GM12864 (cell line): ENCODE results near the gene AACS.

ENCODE experiments used
- DNase-seq: peaks from one replicate; pipeline ENCODE4 v3.0.0-alpha.2; 2011; ENCODE audit warnings: low read depth
- H3K4me3 ChIP-seq: 2 replicates; pipeline ENCODE4 v1.5.1; 2011; ENCODE audit warnings: mild to moderate bottlenecking, low read depth, low read length, control low read depth
- TF ChIP-seq, protein P1 (sequence below): IDR thresholded peaks from 2 replicates; pipeline ENCODE4 v1.5.1; 2011; ENCODE audit warnings: low read depth, mild to moderate bottlenecking, moderate library complexity, low read length, control low read depth, inconsistent platforms; ENCODE audit errors: missing control alignments

The AACS gene

GRCh38 chr12:125132698-125133400 lies 67.6 kb downstream of the AACS start:
- no peak for DNase-seq
- TF ChIP-seq, protein P1, sequence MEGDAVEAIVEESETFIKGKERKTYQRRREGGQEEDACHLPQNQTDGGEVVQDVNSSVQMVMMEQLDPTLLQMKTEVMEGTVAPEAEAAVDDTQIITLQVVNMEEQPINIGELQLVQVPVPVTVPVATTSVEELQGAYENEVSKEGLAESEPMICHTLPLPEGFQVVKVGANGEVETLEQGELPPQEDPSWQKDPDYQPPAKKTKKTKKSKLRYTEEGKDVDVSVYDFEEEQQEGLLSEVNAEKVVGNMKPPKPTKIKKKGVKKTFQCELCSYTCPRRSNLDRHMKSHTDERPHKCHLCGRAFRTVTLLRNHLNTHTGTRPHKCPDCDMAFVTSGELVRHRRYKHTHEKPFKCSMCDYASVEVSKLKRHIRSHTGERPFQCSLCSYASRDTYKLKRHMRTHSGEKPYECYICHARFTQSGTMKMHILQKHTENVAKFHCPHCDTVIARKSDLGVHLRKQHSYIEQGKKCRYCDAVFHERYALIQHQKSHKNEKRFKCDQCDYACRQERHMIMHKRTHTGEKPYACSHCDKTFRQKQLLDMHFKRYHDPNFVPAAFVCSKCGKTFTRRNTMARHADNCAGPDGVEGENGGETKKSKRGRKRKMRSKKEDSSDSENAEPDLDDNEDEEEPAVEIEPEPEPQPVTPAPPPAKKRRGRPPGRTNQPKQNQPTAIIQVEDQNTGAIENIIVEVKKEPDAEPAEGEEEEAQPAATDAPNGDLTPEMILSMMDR, result no peak

GRCh38 chr12:125133616-125134015 lies 68.4 kb downstream of the AACS start:
- TF ChIP-seq, protein P1, result no peak
- H3K4me3 ChIP-seq, result no peak overlapping the region
- no peak for DNase-seq

More at GRCh38 chr12:125132698-125133400, 67.6 kb downstream of the AACS start:
- H3K4me3 ChIP-seq, result no peak overlapping the region

DNA sequence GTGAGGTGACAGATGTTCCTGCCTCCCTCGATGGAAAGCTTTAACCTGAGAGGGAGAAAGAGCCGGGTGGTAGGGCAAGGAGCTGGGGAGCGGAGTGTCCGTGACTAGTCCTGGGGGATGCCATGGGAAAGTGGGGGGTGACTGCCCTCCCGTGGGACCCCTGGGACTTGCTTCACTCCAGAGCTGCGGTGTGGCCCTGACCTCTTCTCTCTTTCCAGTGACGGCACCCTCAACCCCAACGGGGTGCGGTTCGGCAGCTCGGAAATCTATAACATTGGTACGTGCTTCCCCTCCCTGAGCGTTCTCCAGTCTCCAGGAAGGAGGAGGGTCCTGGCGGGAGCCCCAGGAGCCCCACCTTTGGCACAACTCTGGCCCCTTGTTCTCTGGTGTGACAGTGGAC lies 69.3 kb downstream of the AACS start:
- H3K4me3 ChIP-seq, result no peak overlapping the region
- TF ChIP-seq, protein P1, result no peak
- DNase-seq, result no peak

DNA sequence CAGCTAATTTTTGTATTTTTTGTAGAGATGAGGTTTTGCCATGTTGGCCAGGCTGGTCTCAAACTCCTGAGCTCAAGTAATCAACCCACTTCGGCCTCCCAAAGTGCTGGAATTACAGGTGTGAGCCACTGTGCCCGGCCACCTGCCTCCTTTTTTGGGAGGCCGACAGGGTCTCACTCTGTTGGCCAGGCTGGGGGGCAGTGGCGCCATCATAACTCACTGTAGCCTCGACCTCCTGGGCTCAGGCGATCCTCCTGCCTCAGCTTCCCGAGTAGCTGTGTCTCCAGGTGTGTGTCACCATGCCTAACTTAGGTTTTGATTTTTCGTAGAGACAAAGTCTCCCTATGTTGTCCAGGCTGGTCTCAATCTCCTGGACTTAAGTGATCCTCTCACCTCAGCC lies 70.7 kb downstream of the AACS start:
- no peak for DNase-seq
- no peak overlapping the region for H3K4me3 ChIP-seq
- TF ChIP-seq, protein P1, result no peak

DNA sequence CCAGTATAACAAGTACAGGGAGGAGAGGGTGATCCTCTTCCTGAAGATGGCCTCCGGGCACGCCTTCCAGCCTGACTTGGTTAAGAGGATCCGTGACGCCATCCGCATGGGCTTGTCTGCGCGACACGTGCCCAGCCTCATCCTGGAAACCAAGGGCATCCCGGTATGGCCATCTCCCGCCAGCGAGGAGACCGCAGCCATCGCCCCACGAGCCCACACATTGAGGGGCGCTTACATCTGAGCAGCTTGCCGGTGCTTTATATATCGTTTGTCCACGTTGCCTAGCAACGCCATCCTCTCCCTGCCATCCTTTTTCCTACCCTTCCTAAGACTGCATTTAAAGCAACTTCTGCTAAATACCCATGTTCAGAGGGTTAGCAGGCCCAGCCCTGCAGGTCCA lies 71.5 kb downstream of the AACS start:
- H3K4me3 ChIP-seq, result no peak overlapping the region
- no peak for DNase-seq
- TF ChIP-seq, protein P1, result no peak

GRCh38 chr12:125137766-125138344 lies 72.6 kb downstream of the AACS start:
- DNase-seq, result no peak
- TF ChIP-seq, protein P1, result no peak
- H3K4me3 ChIP-seq, result no peak overlapping the region
